B cell (primary cell): Measurements from ENCODE around the gene TCERG1L. TPM values are rescaled to one million over a fixed set of nuclear protein-coding genes. Genes with fewer than 3 reads are reported as not detected.

Experiments used
- ATAC-seq: fragments of 200-7000 bp; cut with Tn5 transposase; one replicate; pipeline ENCODE4 v1.10.0; 2021; ENCODE audit warnings: low read depth, mild to moderate bottlenecking, moderate number of reproducible peaks, moderate library complexity
- CTCF ChIA-PET: fragments of 350-600 bp; sonication (Branson Sonifier 250); formaldehyde crosslinking; loops from one replicate; lab custom pipeline; 2021; ENCODE audit warnings: antibody characterized with exemption, inconsistent platforms; lab: Charles Lee
- POLR2A ChIA-PET: fragments of 350-600 bp; sonication (Branson Sonifier 250); formaldehyde crosslinking; loops from one replicate; lab custom pipeline; 2021; ENCODE audit warnings: antibody characterized with exemption; lab: Charles Lee
- DNase-seq: peaks from one replicate; pipeline ENCODE4 v3.0.0; 2013
- H2AFZ ChIP-seq: 2 replicates; pipeline ENCODE4 v1.6.1; 2012; ENCODE audit warnings: mild to moderate bottlenecking, low read depth, low read length; ENCODE audit not compliant: insufficient read depth, poor library complexity, severe bottlenecking
- H3K27ac ChIP-seq, 2 donors: 1 replicate in 1 of 2; 2 replicates in 1 of 2; pipeline ENCODE4 v1.5.1; 2012 to 2013; ENCODE audit warnings: low read length in 2 of 2, mild to moderate bottlenecking in 2 of 2, moderate library complexity in 1 of 2
- H3K27me3 ChIP-seq, 4 experiments: fragments of 200-600 bp in 1 of 4; sonication (generic) in 1 of 4; replicated peaks in 1 of 4; 1 replicate in 2 of 4; 2 replicates in 2 of 4; pipeline versions ENCODE4 v1.6.1 to v1.7.0; 2013 to 2016; ENCODE audit warnings: low read length in 3 of 4, mild to moderate bottlenecking in 2 of 4, mixed read lengths in 1 of 4, moderate library complexity in 1 of 4; ENCODE audit not compliant: insufficient read depth in 4 of 4, control insufficient read depth in 3 of 4; ENCODE audit errors: control extremely low read depth in 1 of 4
- H3K36me3 ChIP-seq, 2 experiments: replicated peaks in 1 of 2; 1 replicate in 1 of 2; 2 replicates in 1 of 2; pipeline versions ENCODE4 v1.6.1 to v1.7.1; 2013; ENCODE audit warnings: low read length in 1 of 2; ENCODE audit not compliant: insufficient read depth in 2 of 2, control insufficient read depth in 1 of 2; ENCODE audit errors: control extremely low read depth in 1 of 2, extremely low read depth in 1 of 2
- H3K4me1 ChIP-seq, 2 donors: fragments of 200-600 bp in 1 of 2; sonication (generic) in 1 of 2; 1 replicate in 1 of 2; 2 replicates in 1 of 2; pipeline versions ENCODE4 v1.5.1 to v1.6.1; 2013 to 2017; ENCODE audit warnings: low read length in 2 of 2; ENCODE audit not compliant: control insufficient read depth in 2 of 2, insufficient read depth in 2 of 2
- H3K4me2 ChIP-seq: replicated peaks from 2 replicates; pipeline ENCODE3; 2012; ENCODE audit warnings: mild to moderate bottlenecking, low read depth, low read length; ENCODE audit not compliant: poor library complexity, severe bottlenecking
- H3K4me3 ChIP-seq, 5 experiments: fragments of 200-600 bp in 1 of 5; sonication (generic) in 1 of 5; 1 replicate in 3 of 5; 2 replicates in 2 of 5; pipeline versions ENCODE4 v1.5.1 to v1.7.0; 2011 to 2016; ENCODE audit warnings: low read length in 4 of 5, mild to moderate bottlenecking in 4 of 5, low read depth in 2 of 5, control low read depth in 1 of 5, moderate library complexity in 1 of 5; ENCODE audit not compliant: insufficient read depth in 1 of 5; ENCODE audit errors: control extremely low read depth in 1 of 5, extremely low read depth in 1 of 5
- H3K79me2 ChIP-seq: fragments of 200-600 bp; sonication (generic); one replicate; pipeline ENCODE4 v1.6.0; 2016; ENCODE audit warnings: low read length; ENCODE audit not compliant: control insufficient read depth, insufficient read depth
- H3K9ac ChIP-seq: fragments of 200-600 bp; sonication (generic); 2 replicates; pipeline ENCODE4 v1.6.1; 2017; ENCODE audit warnings: mild to moderate bottlenecking, low read length, moderate library complexity
- H3K9me3 ChIP-seq, 3 donors: one replicate each; pipeline versions ENCODE4 v1.6.1 to v1.7.1; 2013; ENCODE audit warnings: low read length in 2 of 3; ENCODE audit not compliant: control insufficient read depth in 2 of 3, insufficient read depth in 1 of 3; ENCODE audit errors: control extremely low read depth in 1 of 3
- H4K20me1 ChIP-seq: 2 replicates; pipeline ENCODE4 v1.6.0; 2012; ENCODE audit warnings: mild to moderate bottlenecking, low read length; ENCODE audit not compliant: insufficient read depth, control insufficient read depth, poor library complexity, severe bottlenecking
- H3K27ac Mint-ChIP-seq: one replicate; pipeline ENCODE4 v1.8.0; 2021; ENCODE audit warnings: mixed read lengths
- H3K27me3 Mint-ChIP-seq: one replicate; pipeline ENCODE4 v1.8.0; 2021; ENCODE audit warnings: mixed read lengths
- H3K4me1 Mint-ChIP-seq: one replicate; pipeline ENCODE4 v1.8.0; 2021; ENCODE audit warnings: mixed read lengths
- H3K4me3 Mint-ChIP-seq: one replicate; pipeline ENCODE4 v1.8.0; 2021; ENCODE audit warnings: mixed read lengths
- H3K9me3 Mint-ChIP-seq: one replicate; pipeline ENCODE4 v1.8.0; 2022; ENCODE audit warnings: mixed read lengths; ENCODE audit not compliant: insufficient read depth
- CTCF ChIP-seq: fragments of 200-600 bp; IDR thresholded peaks from one replicate; pipeline ENCODE4 v1.8.0; 2022; ENCODE audit warnings: antibody characterized with exemption, mild to moderate bottlenecking
- EZH2 ChIP-seq: IDR thresholded peaks from 2 replicates; pipeline ENCODE4 v1.6.1; 2012; ENCODE audit warnings: borderline replicate concordance, low read depth, mild to moderate bottlenecking, moderate library complexity, low read length; ENCODE audit not compliant: insufficient read depth, poor library complexity, severe bottlenecking
- WGBS: methylation state at CpG from one replicate; pipeline ENCODE4 v1.1.5; 2013; ENCODE audit warnings: missing lambda C conversion rate; ENCODE audit not compliant: insufficient coverage; 5-methylcytosine and 5-hydroxymethylcytosine counted together
- intact Hi-C: fragments of 100-400 bp; cut with micrococcal nuclease; formaldehyde crosslinking; loops from one replicate; pipeline ENCODE4 v1.10.0; 2022
- polyA plus RNA-seq: library from polyadenylated mRNA; depleted of rRNA; stranded (reverse); fragments of >200 nt; gene quantifications from 2 replicates; pipeline ENCODE4 v1.2.3, GENCODE V29; 2012
- total RNA-seq, 2 donors: library from RNA; stranded (reverse); fragments of 120-200 nt in 1 of 2; gene quantifications; 1 replicate in 1 of 2; 2 replicates in 1 of 2; pipeline versions ENCODE4 v1.2.3 to v1.2.4, GENCODE V29; 2013 to 2022

Gene TCERG1L
- total and polyA plus RNA-seq, 2 donors (not counting 1 experiment from before 2014, with no cell fraction given), result 0.10 TPM; not detected in 1

- no peaks in the 10 kb centered on the region for H3K36me3 ChIP-seq
- H4K20me1 ChIP-seq, result no peaks in the 10 kb centered on the region
- H3K9me3 ChIP-seq, result peaks cover 0 to 16% (median 0%) of the 10 kb centered on the region in 3 donors
- no peaks in the 10 kb centered on the region for H3K27me3 Mint-ChIP-seq
- H3K4me2 ChIP-seq, result no peak overlapping the region
- H3K4me3 Mint-ChIP-seq, result no peak overlapping the region
- WGBS, result no CpG with 5 or more reads among the region's 2 CpGs
- intact Hi-C loops, result no loop called here
- ChIA-PET CTCF (no interaction called here), POLR2A (no interaction called here)
- H3K9ac ChIP-seq, result no peak overlapping the region
- ATAC-seq (no peak), DNase-seq (no peak)
- no peaks in the 10 kb centered on the region for H3K4me1 Mint-ChIP-seq
- H3K79me2 ChIP-seq, result no peaks in the 10 kb centered on the region
- no peak for TF ChIP-seq CTCF
- TF ChIP-seq EZH2, result no peak
- H2AFZ ChIP-seq, result no peak overlapping the region
- no peak overlapping the region for H3K27ac ChIP-seq
- H3K27me3 ChIP-seq, result no peaks in the 10 kb centered on the region
- no peak overlapping the region for H3K4me3 ChIP-seq
- no peak overlapping the region for H3K27ac Mint-ChIP-seq
- H3K9me3 Mint-ChIP-seq, result no peaks in the 10 kb centered on the region
- H3K4me1 ChIP-seq, result no peaks in the 10 kb centered on the region
These were observed 258.3 kb downstream of the TCERG1L start for GRCh38 chr10:131053192-131053591.

- WGBS, result 76% methylated on average over 9 of the region's 10 CpGs
- Mint-ChIP-seq H3K27ac (no peak overlapping the region), H3K27me3 (no peaks in the 10 kb centered on the region)
These were observed 261.3 kb downstream of the TCERG1L start for GRCh38 chr10:131050162-131050766.

More at GRCh38 chr10:131050162-131050766, 261.3 kb downstream of the TCERG1L start:
- ChIA-PET CTCF (no interaction called here), POLR2A (no interaction called here)
- H3K9me3 ChIP-seq, result peaks cover 0 to 9% (median 0%) of the 10 kb centered on the region in 3 donors
- H3K4me3 ChIP-seq, result no peak overlapping the region
- no peak for TF ChIP-seq CTCF
- no peak for TF ChIP-seq EZH2
- Mint-ChIP-seq H3K4me1 (no peaks in the 10 kb centered on the region), H3K9me3 (no peaks in the 10 kb centered on the region), H3K4me3 (no peak overlapping the region)
- no peak overlapping the region for H3K9ac ChIP-seq
- no peaks in the 10 kb centered on the region for H3K4me1 ChIP-seq
- H3K36me3 ChIP-seq, result no peaks in the 10 kb centered on the region
- H4K20me1 ChIP-seq, result no peaks in the 10 kb centered on the region
- H3K79me2 ChIP-seq, result no peaks in the 10 kb centered on the region
- no peak overlapping the region for H3K4me2 ChIP-seq
- ATAC-seq (no peak), DNase-seq (no peak)
- no peak overlapping the region for H3K27ac ChIP-seq
- H3K27me3 ChIP-seq, result no peaks in the 10 kb centered on the region
- intact Hi-C loops, result no loop called here
- H2AFZ ChIP-seq, result no peak overlapping the region
